GM12878 (cell line): ENCODE data around the gene OR10G3. TPM values are rescaled to one million over a fixed set of nuclear protein-coding genes. Genes with fewer than 3 reads are reported as not detected.

Source experiments
- ATAC-seq: fragments of 200-7000 bp; cut with Tn5 transposase; 3 replicates; pipeline ENCODE4 v1.9.1; 2020; ENCODE audit warnings: mild to moderate bottlenecking, moderate library complexity
- BruUV-seq: library from RNA; stranded (reverse); fragments of 400-500 nt; replicated peaks from 2 replicates; lab custom pipeline; 2021; lab: Mats Ljungman, UMichigan
- CTCF ChIA-PET: fragments of 300-600 bp; sonication (Branson Sonifier 250); formaldehyde crosslinking; extraction: SDS; loops from one replicate; lab custom pipeline; 2021; ENCODE audit warnings: inconsistent platforms; lab: Yijun Ruan, JAX
- POLR2A ChIA-PET: fragments of 350-600 bp; formaldehyde crosslinking; extraction: SDS; loops from one replicate; lab custom pipeline; 2021; ENCODE audit warnings: inconsistent platforms; lab: Charles Lee
- RAD21 ChIA-PET: fragments of 300-600 bp; sonication (Branson Sonifier 250); formaldehyde crosslinking; loops from one replicate; lab custom pipeline; 2023; ENCODE audit warnings: antibody characterized with exemption; ENCODE audit not compliant: unreplicated experiment; lab: Charles Lee
- SMC1A ChIA-PET: fragments of 300-600 bp; sonication (Branson Sonifier 250); formaldehyde crosslinking; loops from one replicate; lab custom pipeline; 2023; ENCODE audit not compliant: unreplicated experiment, uncharacterized antibody; lab: Charles Lee
- DNase-seq: peaks from one replicate; pipeline ENCODE4 v3.0.0-alpha.2; 2011; ENCODE audit warnings: low read depth, low spot score
- FAIRE-seq: peaks from 3 replicates; lab custom pipeline; 2011; peaks lifted over from hg19 to GRCh38; lab: Jason Lieb, UNC
- H2AFZ ChIP-seq: 2 replicates; pipeline ENCODE4 v1.6.0; 2011; ENCODE audit warnings: low read depth, low read length, control low read depth; ENCODE audit not compliant: control insufficient read depth
- H3K27ac ChIP-seq: 2 replicates; pipeline ENCODE4 v1.5.1; 2011; ENCODE audit warnings: control low read depth; ENCODE audit not compliant: control insufficient read depth, insufficient read depth
- H3K27me3 ChIP-seq, 2 experiments: replicated peaks in 1 of 2; 2 replicates each; pipeline versions ENCODE4 v1.6.0 to v1.6.1; 2011; ENCODE audit warnings: low read length in 1 of 2; ENCODE audit not compliant: control insufficient read depth in 2 of 2, insufficient read depth in 2 of 2
- H3K36me3 ChIP-seq, 2 experiments: 2 replicates each; pipeline ENCODE4 v1.5.1; 2011; ENCODE audit warnings: low read length in 1 of 2; ENCODE audit not compliant: control insufficient read depth in 2 of 2, insufficient read depth in 2 of 2
- H3K4me1 ChIP-seq: 2 replicates; pipeline ENCODE4 v1.6.1; 2011; ENCODE audit warnings: mild to moderate bottlenecking, low read length, moderate library complexity, mixed read lengths; ENCODE audit not compliant: control insufficient read depth, insufficient read depth
- H3K4me2 ChIP-seq: 2 replicates; pipeline ENCODE4 v1.6.0; 2011; ENCODE audit warnings: control low read depth; ENCODE audit not compliant: control insufficient read depth, insufficient read depth
- H3K4me3 ChIP-seq: fragments of 200-600 bp; sonication (generic); 2 replicates; pipeline ENCODE4 v1.5.1; 2016
- H3K79me2 ChIP-seq: 2 replicates; pipeline ENCODE4 v1.6.0; 2011; ENCODE audit warnings: low read length; ENCODE audit not compliant: control insufficient read depth, insufficient read depth
- H3K9ac ChIP-seq: 2 replicates; pipeline ENCODE4 v1.8.0; 2011; ENCODE audit warnings: low read length, control low read depth, mixed read lengths; ENCODE audit not compliant: control insufficient read depth, insufficient read depth
- H3K9me3 ChIP-seq: replicated peaks from 3 replicates; pipeline ENCODE4 v1.5.1; 2011; ENCODE audit warnings: mild to moderate bottlenecking, low read length; ENCODE audit not compliant: control insufficient read depth, insufficient read depth
- H4K20me1 ChIP-seq: 2 replicates; pipeline ENCODE4 v1.6.0; 2011; ENCODE audit not compliant: control insufficient read depth, insufficient read depth
- CBFB ChIP-seq: IDR thresholded peaks from 2 replicates; pipeline ENCODE4 v1.6.1; 2016; ENCODE audit warnings: antibody characterized with exemption, low read depth
- CBX5 ChIP-seq: sonication (generic); IDR thresholded peaks from 2 replicates; pipeline ENCODE4 v1.6.1; 2016; ENCODE audit warnings: low read depth, moderate library complexity, mild to moderate bottlenecking, inconsistent platforms
- CEBPZ ChIP-seq: fragments of 150-350 bp; IDR thresholded peaks from 2 replicates; pipeline ENCODE4 v1.6.1; 2016; ENCODE audit warnings: low read depth, low read length
- E2F4 ChIP-seq: IDR thresholded peaks from 2 replicates; pipeline ENCODE4 v1.6.1; 2012; ENCODE audit warnings: low read depth, low read length, improper control_type of control experiment
- GABPA ChIP-seq: IDR thresholded peaks from 2 replicates; pipeline ENCODE4 v1.6.1; 2014; ENCODE audit warnings: antibody characterized with exemption, low read depth, mild to moderate bottlenecking, inconsistent platforms
- MTA2 ChIP-seq: fragments of 450-650 bp; IDR thresholded peaks from 2 replicates; pipeline ENCODE4 v1.6.1; 2016; ENCODE audit warnings: low read depth, mild to moderate bottlenecking, moderate library complexity
- MYC ChIP-seq: IDR thresholded peaks from 2 replicates; pipeline ENCODE4 v1.6.1; 2011; ENCODE audit warnings: mild to moderate bottlenecking, low read length, moderate library complexity, inconsistent platforms; ENCODE audit not compliant: insufficient read depth, insufficient replicate concordance, insufficient read length, severe bottlenecking
- NR2C1 ChIP-seq: fragments of 450-650 bp; IDR thresholded peaks from 2 replicates; pipeline ENCODE4 v1.6.1; 2017; ENCODE audit warnings: antibody characterized with exemption, mild to moderate bottlenecking, moderate library complexity
- RB1 ChIP-seq: fragments of 450-650 bp; formaldehyde crosslinking; IDR thresholded peaks from 2 replicates; pipeline ENCODE4 v1.6.1; 2017; ENCODE audit warnings: mild to moderate bottlenecking, borderline replicate concordance
- RELB ChIP-seq: fragments of 450-650 bp; IDR thresholded peaks from 2 replicates; pipeline ENCODE4 v1.6.1; 2017; ENCODE audit warnings: low read depth, mild to moderate bottlenecking, moderate library complexity
- SMAD1 ChIP-seq: fragments of 450-650 bp; IDR thresholded peaks from 2 replicates; pipeline ENCODE4 v1.6.1; 2018; ENCODE audit warnings: mild to moderate bottlenecking, low read depth; ENCODE audit not compliant: partially characterized antibody
- SMAD5 ChIP-seq: IDR thresholded peaks from 2 replicates; pipeline ENCODE4 v1.6.1; 2016; ENCODE audit warnings: antibody characterized with exemption, low read depth
- SMC3 ChIP-seq: IDR thresholded peaks from 2 replicates; pipeline ENCODE4 v1.6.1; 2011; ENCODE audit warnings: low read length, improper control_type of control experiment, borderline replicate concordance
- TAF1 ChIP-seq: IDR thresholded peaks from 2 replicates; pipeline ENCODE4 v1.6.1; 2011; ENCODE audit warnings: mild to moderate bottlenecking, low read depth, low read length, borderline replicate concordance
- ZBTB4 ChIP-seq: fragments of 450-650 bp; formaldehyde crosslinking; IDR thresholded peaks from 2 replicates; pipeline ENCODE4 v1.4.0; 2022; ENCODE audit warnings: mild to moderate bottlenecking, moderate library complexity
- WGBS: methylation state at CpG from one replicate; pipeline ENCODE4 v1.1.6; 2016; ENCODE audit warnings: low lambda C conversion rate; ENCODE audit not compliant: insufficient replicate concordance, insufficient coverage; ENCODE audit errors: missing lambda C conversion rate; 5-methylcytosine and 5-hydroxymethylcytosine counted together
- in situ Hi-C: fragments of 300-500 bp; cut with MboI; formaldehyde crosslinking; loops from 9 replicates; pipeline ENCODE4 v1.14.3; 2018; ENCODE audit warnings: mixed read lengths
- intact Hi-C: fragments of 100-400 bp; cut with micrococcal nuclease; formaldehyde crosslinking; loops from one replicate; pipeline ENCODE4 v1.14.2; 2022; ENCODE audit not compliant: unreplicated experiment
- polyA plus RNA-seq, 11 experiments: library from polyadenylated mRNA; depleted of rRNA in 4 of 11; unstranded in 6 of 11; stranded (reverse) in 5 of 11; fragments of >200 nt; fragmentation: Nextera tagmentation in 4 of 11; fragmentation: Illumina TruSeq in 1 of 11; extraction: Ambion mirVana in 4 of 11; extraction: Trizol in 1 of 11; gene quantifications; 1 replicate in 1 of 11; 2 replicates in 10 of 11; pipeline versions ENCODE4 v1.2.1 to v1.2.3, GENCODE V29; 2011 to 2016; ENCODE audit warnings: inconsistent platforms in 2 of 11, missing spikeins in 2 of 11, low read depth in 1 of 11
- total RNA-seq, 4 experiments: library from RNA; depleted of rRNA in 3 of 4; stranded (reverse); fragments of >200 nt in 3 of 4; fragmentation: Illumina TruSeq in 1 of 4; extraction: Trizol in 1 of 4; gene quantifications; 2 replicates each; pipeline versions ENCODE4 v1.2.1 to v1.2.3, GENCODE V29; 2013 to 2021

OR10G3 gene
- total and polyA plus RNA-seq, 10 of the 15 experiments (the other 5 are each of a cell fraction or from before 2014, with no cell fraction given), result not detected

- Histone ChIP-seq H3K4me3 (no peak overlapping the region), H2AFZ (no peak overlapping the region), H3K4me1 (no peaks in the 10 kb centered on the region), H3K79me2 (no peaks in the 10 kb centered on the region), H3K4me2 (no peak overlapping the region), H3K9ac (no peak overlapping the region), H3K27me3 (no peaks in the 10 kb centered on the region), H3K36me3 (no peaks in the 10 kb centered on the region), H3K27ac (no peak overlapping the region), H4K20me1 (no peaks in the 10 kb centered on the region), H3K9me3 (no peaks in the 10 kb centered on the region)
- ChIA-PET SMC1A (no interaction called here), POLR2A (no interaction called here), CTCF (interaction anchor here (0.6 to 1.3 kb wide), 2 partner anchors 10 to 409 kb away, joined by 3 read pairs; no protein-coding TSS in a partner anchor), RAD21 (no interaction called here)
- in situ Hi-C loops, result no loop called here
- 0% methylated on average over 1 of the region's 1 CpG for WGBS
- no peak for DNase-seq
- no TSS peak for BruUV-seq
- no peak for ATAC-seq
- no peak for FAIRE-seq
- intact Hi-C loops, result no loop called here
- TF ChIP-seq MTA2, result no peak
- TF ChIP-seq SMC3, result no peak
- no peak for TF ChIP-seq RELB
- no peak for TF ChIP-seq SMAD1
- TF ChIP-seq E2F4, result no peak
- no peak for TF ChIP-seq CEBPZ
- TF ChIP-seq ZBTB4 (CRISPR knock-in tag), result no peak
- no peak for TF ChIP-seq CBX5
- TF ChIP-seq NR2C1, result no peak
- TF ChIP-seq TAF1, result no peak
- no peak for TF ChIP-seq RB1
- no peak for TF ChIP-seq GABPA
- TF ChIP-seq MYC, result no peak
- no peak for TF ChIP-seq CBFB
- no peak for TF ChIP-seq SMAD5
Measured at GRCh38 chr14:21614240-21614639, 34.4 kb upstream of the OR10G3 start.
